ENCODE data around the gene PRKAB1.

DNA sequence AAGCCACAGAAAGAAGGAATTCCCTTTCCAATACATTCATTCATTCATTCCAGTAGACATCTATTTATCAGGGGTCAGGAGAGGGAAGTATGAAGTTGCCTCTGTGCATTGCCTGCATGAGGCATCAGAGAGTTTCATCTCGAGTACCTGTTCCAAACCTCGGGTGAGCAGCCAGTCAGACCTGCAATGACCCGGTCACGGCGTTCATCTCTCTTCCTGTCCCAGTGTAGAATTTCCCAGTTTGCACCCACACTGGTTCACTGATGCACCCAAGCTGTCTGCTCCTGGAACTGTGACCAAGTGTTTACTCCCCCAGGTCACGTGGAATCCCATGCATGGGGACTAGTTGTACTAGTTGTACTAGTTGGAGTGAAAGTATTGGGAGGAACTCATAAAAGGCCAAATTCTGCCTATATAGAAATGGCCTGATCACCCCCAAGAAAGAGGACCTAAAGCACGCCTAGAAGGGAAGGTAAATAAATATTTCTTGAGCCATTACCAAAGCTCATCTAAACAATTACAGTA is 22.3 kb upstream of the PRKAB1 start:
- TF ChIP-seq, protein P1, sequence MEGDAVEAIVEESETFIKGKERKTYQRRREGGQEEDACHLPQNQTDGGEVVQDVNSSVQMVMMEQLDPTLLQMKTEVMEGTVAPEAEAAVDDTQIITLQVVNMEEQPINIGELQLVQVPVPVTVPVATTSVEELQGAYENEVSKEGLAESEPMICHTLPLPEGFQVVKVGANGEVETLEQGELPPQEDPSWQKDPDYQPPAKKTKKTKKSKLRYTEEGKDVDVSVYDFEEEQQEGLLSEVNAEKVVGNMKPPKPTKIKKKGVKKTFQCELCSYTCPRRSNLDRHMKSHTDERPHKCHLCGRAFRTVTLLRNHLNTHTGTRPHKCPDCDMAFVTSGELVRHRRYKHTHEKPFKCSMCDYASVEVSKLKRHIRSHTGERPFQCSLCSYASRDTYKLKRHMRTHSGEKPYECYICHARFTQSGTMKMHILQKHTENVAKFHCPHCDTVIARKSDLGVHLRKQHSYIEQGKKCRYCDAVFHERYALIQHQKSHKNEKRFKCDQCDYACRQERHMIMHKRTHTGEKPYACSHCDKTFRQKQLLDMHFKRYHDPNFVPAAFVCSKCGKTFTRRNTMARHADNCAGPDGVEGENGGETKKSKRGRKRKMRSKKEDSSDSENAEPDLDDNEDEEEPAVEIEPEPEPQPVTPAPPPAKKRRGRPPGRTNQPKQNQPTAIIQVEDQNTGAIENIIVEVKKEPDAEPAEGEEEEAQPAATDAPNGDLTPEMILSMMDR (IDR thresholded peaks at IDR 0.05; ENCODE audit: insufficient read depth, low read depth, low read length), result no peak
- no peak for TF ChIP-seq EZH2 (IDR thresholded peaks at IDR 0.05; ENCODE audit: insufficient read depth, low read length)
